HG03457 (cell line): ENCODE results near the gene UBL5.
A peak's percentile ranks its signal among the peaks of the same experiment; 100 is the strongest.
"Not testable (repeated sequence)": the region's sequence is repeated elsewhere in the genome, so short reads cannot be mapped to it uniquely, and the experiment has no call there.

Experiments used
- ATAC-seq: cut with Tn5 transposase; IDR thresholded peaks from one replicate; pipeline ENCODE4 v1.9.1; 2021; ENCODE audit warnings: moderate number of reproducible peaks; ENCODE audit not compliant: unreplicated experiment

UBL5 gene

DNA sequence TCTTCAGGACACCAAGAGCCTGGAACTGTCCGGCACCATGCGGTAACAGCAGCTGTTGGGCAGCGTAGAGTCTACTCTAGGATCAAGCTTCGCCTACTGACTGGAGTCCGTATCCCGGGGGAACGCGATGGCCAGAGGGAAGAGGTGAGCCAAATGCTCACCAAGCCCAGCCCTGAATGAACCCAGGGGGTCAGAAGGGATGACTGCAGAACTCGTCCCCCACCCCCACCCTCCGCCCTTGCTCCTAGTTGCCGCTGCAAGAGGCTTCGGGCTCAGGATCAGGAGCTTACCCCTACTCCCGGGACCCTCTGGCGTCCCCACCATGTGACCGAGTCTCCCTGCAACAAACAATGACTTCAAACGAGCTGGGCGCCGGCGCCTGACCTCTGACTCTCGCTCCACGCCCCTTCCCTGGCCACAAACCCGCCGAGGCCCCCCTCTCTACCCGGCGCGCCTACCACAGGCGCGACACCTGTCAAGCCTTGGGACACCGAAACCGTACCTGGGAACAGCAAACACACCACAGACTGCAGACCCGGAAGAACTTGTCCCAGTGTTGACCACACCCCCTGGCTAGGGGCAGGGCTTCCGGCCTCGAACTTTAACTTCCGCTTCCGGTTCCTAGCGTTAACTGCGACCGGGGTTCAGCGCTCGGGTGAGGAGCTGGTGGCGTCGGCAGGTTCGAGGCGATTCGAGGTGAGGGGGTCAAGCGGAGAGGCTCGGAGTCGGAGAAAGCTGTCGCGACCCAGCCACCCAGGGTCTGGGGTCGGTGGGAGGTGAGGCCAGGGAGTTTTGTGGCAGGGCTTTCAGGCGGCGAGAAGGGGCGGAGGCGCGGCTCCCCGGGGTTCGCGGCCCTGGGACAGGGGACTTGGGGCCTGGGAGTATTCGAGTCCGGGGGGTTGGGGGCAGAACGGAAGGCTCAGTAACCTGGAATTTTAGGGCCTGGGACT is at the start of gene UBL5:
Gene UBL5 (plus strand): TSS at position 630 of the 950 bp plus-strand sequence. CDS start 420 bp downstream, outside the sequence.
- peak; percentile 86 for ATAC-seq

- no peak for ATAC-seq
Measured at GRCh38 chr19:9782338-9782737, 45.4 kb upstream of the UBL5 start.

DNA sequence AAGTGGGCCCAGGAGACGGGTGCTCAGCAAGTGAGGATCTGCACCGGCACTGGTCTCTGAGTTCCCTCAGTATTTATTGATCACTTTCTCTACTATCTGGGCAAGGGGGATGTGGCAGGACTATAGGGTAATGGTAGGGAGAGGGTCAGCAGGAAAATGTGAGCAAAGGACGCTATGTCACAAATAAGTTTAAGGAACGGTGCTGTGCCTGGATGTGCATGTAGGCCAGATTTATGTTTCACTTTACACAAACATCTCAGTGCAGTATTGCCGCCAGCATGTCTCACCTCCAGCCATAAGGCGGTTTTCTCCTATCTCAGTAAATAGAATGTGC is 43.6 kb upstream of the UBL5 start:
- not testable (repeated sequence) for ATAC-seq

DNA sequence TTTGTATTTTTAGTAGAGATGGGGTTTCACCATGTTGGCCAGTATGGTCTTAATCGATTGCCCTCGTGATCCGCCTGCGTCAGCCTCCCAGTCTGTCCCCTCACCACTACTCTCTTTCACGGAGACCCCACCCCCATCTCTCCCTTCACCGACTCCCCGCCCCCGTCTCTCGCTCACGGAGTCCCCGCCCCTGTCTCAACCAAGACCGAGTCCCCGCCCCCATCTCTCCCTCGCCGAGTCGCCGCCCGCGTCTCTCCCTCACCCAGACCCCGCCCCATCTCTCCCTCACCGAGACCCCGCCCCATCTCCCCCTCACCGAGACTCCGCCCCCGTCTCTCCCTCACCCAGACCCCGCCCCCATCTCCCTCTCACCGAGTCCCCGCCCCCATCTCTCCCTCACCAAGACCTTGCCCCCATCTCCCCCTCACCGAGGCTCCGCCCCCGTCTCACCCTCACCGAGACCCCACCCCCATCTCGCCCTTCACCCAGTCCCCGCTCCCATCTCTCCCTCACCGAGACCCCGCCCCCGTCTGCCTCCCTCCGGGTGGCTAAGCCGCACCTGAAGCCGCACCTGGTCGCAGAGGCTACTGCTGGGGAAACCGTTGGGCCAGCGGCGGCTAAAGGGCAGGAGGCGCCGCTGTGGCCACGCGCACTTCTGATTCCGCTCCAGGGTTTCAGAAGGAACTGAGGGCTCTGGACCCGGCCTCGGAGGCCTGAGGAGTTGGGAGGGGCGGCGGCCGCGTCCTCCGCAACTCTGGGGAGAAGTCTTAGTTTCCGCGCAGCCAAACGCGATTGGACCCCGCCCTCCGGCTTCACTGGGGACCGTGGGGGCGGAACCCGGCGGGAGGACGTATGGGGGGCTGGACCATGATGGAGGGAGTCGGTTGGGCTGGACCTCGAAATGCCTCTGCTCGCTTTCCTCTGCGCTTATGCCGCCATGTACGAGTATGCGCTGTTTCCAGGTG is 42.1 kb upstream of the UBL5 start:
- no peak for ATAC-seq

DNA sequence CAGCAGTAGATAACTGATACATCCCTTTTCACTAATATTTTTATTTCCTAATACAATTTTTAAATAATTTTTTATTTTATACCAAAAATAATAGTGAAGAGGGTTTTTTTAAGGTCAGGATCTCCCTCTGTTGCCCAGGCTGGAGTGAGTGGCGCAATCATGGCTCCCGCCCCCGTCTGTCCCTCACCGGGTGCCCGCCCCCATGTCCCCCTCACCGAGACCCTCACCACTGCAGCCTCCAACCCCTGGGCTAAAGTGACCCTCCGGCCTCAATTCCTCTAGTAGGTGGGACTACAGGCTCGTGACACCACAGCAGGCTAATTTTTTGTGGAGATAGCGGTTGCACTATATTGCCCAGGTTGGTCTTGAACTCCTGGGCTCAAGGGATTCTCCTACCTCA is 41.4 kb upstream of the UBL5 start:
- ATAC-seq: no peak

DNA sequence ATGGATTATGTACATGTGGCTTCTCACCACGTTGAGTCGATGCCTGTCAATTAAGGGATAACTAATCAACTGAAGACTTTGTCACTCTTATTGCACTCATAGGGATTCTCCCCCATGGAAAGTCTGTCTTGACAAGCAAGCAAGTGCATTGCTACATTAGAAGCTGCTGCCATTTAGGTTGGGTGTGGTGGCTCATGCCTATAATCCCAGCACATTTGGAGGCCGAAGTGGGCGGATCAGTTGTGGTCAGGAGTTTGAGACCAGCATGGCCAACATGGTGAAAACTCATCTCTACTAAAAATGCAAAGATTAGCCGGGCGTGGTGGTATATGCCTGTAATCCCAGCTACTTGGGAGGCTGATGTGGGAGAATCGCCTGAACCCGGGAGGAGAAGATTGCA is 40.9 kb upstream of the UBL5 start:
- no peak for ATAC-seq

DNA sequence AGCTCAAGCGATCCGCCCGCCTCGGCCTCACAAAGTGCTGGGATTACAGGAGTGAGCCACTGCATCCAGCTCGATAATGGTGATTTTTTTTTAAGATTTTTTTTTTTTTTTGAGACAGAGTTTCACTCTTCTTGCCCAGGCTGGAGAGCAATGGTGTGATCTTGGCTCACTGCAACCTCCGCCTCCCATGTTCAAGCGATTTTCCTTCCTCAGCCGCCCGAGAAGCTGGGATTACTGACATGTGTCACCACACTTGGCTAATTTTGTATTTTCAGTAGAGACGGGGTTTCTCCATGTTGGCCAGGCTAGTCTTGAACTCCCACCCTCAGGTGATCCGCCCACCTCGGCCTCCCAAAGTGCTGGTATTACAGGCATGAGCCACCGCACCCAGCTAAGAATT is 39.1 kb upstream of the UBL5 start:
- ATAC-seq: not testable (repeated sequence)

- no peak for ATAC-seq
Measured at GRCh38 chr19:9789066-9789465, 38.7 kb upstream of the UBL5 start.

DNA sequence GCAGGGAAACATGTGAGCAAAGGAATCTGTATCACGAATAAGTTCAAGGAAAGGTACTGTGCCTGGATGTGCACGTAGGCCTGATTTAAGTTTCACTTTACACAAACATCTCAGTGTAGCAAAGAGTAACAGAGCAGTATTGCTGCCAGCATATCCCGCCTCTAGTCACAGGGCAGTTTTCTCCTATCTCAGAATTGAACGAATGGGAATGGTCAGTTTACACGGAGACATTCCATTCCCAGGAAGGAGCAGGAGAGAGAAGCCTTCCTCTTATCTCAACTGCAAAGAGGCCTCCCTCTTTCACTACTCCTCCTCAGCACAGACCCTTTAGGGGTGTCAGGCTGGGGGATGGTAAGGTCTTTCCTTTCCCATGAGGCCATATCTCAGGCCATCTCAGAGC is 38.1 kb upstream of the UBL5 start:
- not testable (repeated sequence) for ATAC-seq

- not testable (repeated sequence) for ATAC-seq
Measured at GRCh38 chr19:9791073-9791367, 36.7 kb upstream of the UBL5 start.

DNA sequence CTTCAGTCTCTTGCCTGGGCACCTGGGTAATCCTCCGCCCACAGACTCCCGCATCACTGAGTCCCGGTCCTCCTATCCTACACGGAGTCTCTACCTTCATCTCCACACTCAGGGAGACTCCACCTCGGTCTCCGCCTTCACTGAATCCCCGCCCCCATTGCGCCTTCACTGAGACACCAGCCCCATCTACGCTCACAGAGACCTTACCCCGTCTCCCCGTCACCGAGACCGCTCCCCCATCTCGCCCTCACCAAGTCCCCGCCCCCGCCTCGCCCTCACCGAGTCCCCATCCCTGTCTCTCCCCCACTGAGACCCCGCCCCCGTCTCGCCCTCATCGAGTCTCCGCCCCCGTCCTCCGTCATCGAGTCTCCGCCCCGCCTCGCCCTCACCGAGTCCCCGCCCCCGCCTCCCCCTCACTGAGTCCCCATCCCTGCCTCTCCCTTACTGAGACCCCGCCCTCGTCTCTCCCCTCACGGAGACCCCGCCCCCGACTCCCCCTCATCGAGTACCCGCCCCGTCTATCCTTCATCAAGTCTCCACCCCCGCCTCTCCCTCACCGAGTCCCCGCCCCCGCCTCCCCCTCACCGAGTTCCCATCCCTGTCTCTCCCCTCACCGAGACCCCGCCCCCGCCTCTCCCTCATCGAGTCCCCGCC is 36.0 kb upstream of the UBL5 start:
- no peak for ATAC-seq

GRCh38 chr19:9792206-9793070 is 35.3 kb upstream of the UBL5 start:
- ATAC-seq: no peak

- no peak for ATAC-seq
Measured at GRCh38 chr19:9793071-9793591, 34.6 kb upstream of the UBL5 start.

- no peak for ATAC-seq
Measured at GRCh38 chr19:9796113-9796773, 31.5 kb upstream of the UBL5 start.

DNA sequence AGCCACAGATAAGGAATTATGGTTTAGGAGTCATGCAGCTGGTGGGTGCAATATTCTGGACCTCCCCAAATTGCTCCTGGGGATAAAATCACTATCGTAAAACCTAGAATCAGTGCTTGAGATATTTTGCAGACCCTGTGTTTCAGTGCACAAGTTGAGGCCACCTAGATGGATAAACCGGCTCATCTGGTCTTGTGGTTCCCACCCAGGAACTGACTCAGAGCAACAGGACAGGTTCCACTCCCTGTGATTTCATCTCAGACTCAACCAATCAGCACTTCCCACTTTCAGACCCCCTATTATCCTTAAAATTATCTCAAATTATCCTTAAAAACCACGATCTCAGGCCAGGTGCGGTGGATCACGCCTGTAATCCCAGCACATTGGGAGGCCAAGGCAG is 29.8 kb upstream of the UBL5 start:
- ATAC-seq: no peak

DNA sequence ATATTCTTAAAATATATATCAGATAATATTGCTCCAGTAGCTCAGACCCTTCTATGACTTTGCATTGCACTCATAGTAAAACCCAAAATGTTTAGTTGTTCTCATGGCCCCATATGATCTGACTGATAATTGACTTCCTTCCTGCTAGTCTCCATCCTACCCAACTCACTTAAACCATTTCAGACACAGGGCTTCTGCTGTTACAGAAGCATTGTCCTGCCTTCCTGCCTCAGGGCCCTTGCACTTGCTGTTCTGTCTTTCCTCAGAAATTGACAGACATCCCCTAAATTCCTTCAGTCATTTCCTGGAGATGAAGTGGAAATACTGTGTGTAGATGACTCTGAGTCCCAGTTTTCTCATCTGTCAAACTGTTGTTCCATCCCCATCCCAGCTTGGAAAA is 28.6 kb upstream of the UBL5 start:
- no peak for ATAC-seq

DNA sequence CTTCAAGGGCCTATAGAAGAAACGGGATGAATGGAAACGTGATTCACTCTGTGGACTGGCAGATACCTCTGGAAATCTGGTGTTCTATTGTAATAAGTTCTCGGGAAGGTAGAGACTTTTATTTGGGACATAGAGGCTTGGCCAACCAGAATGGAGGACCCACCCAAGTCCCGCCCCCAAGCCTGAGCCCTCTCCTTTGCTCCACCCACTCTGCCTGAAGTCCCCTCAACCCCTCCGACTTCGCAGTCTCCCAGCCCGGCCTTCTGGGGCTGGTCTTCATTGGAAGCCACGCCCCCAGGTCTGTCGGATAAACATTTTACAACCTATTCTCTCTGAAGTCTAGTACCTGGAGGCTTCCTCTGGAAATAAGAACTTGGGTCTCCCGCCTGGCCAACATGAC is 25.7 kb upstream of the UBL5 start:
- no peak for ATAC-seq

DNA sequence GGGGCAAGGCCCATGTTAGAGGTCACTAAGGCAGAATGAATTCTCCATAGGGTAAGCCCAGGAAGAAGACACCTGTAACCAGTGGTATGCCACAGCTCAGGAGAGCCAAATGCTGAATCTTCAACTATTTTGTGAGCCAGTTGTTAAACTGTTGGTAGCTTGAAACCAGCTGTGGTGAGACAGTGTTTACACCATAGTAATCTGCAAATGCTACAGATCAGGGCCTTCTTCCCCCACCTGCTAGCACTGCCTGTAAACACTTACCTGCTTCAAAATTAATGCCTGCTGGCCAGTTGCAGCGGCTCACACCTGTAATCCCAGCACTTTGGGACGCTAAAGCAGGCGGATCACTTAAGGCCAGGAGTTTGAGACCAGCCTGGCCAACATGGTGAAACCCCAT is 20.9 kb upstream of the UBL5 start:
- ATAC-seq: no peak
